Measurements from ENCODE around the gene TXNDC11. TPM values are rescaled to one million over a fixed set of nuclear protein-coding genes. Genes with fewer than 3 reads are reported as not detected.

Gene TXNDC11
- total RNA-seq, 1 experiment from 2014 or later = 19.4 TPM

- H3K4me1 ChIP-seq = peaks cover 19% of the 10 kb centered on the region
- H3K9me3 ChIP-seq (replicated peaks) = no peaks in the 10 kb centered on the region
- H3K4me3 ChIP-seq = no peak overlapping the region
- no peak for DNase-seq
- peaks cover 58% of the 10 kb centered on the region for H3K36me3 ChIP-seq
- H3K27ac ChIP-seq = no peak overlapping the region
- H3K27me3 ChIP-seq = no peaks in the 10 kb centered on the region
Measured at GRCh38 chr16:11759163-11759834, 16.6 kb upstream of the TXNDC11 start.

- peaks cover 19% of the 10 kb centered on the region for H3K4me1 ChIP-seq
- DNase-seq = peak; percentile 23 to 37
- no peaks in the 10 kb centered on the region for H3K9me3 ChIP-seq (replicated peaks)
Measured at GRCh38 chr16:11757671-11758545, 15.3 kb upstream of the TXNDC11 start.

GRCh38 chr16:11756248-11756647 is 13.6 kb upstream of the TXNDC11 start:
- Histone ChIP-seq H3K4me1 (peaks cover 19% of the 10 kb centered on the region), H3K9me3 (replicated peaks) (no peaks in the 10 kb centered on the region), H3K27ac (no peak overlapping the region), H3K27me3 (no peaks in the 10 kb centered on the region), H3K36me3 (peaks cover 62% of the 10 kb centered on the region), H3K4me3 (no peak overlapping the region)
- no peak for DNase-seq

More at GRCh38 chr16:11757671-11758545, 15.3 kb upstream of the TXNDC11 start:
- Histone ChIP-seq H3K4me3 (no peak overlapping the region), H3K27me3 (no peaks in the 10 kb centered on the region), H3K27ac (no peak overlapping the region; the same call in 1 of the 2 replicates), H3K36me3 (peaks cover 65% of the 10 kb centered on the region)

- Histone ChIP-seq H3K4me3 (no peak overlapping the region), H3K4me1 (peaks cover 19% of the 10 kb centered on the region), H3K36me3 (peaks cover 64% of the 10 kb centered on the region), H3K27ac (no peak overlapping the region), H3K9me3 (replicated peaks) (no peaks in the 10 kb centered on the region), H3K27me3 (no peaks in the 10 kb centered on the region)
- DNase-seq = no peak
Measured at GRCh38 chr16:11755022-11755760, 12.5 kb upstream of the TXNDC11 start.

- Histone ChIP-seq H3K36me3 (peaks cover 72% of the 10 kb centered on the region), H3K4me3 (no peak overlapping the region), H3K4me1 (peaks cover 5% of the 10 kb centered on the region), H3K27ac (no peak overlapping the region), H3K27me3 (no peaks in the 10 kb centered on the region), H3K9me3 (replicated peaks) (no peaks in the 10 kb centered on the region)
- DNase-seq = peak in 1 of 2 experiments; percentile 7
Measured at GRCh38 chr16:11752856-11753255, 10.2 kb upstream of the TXNDC11 start.

- DNase-seq = no peak
- Histone ChIP-seq H3K27ac (no peak overlapping the region), H3K4me3 (no peak overlapping the region), H3K36me3 (peaks cover 53% of the 10 kb centered on the region), H3K4me1 (no peaks in the 10 kb centered on the region; the same call in 1 of the 2 replicates), H3K27me3 (no peaks in the 10 kb centered on the region), H3K9me3 (replicated peaks) (no peaks in the 10 kb centered on the region)
Measured at GRCh38 chr16:11750056-11750455, 7.4 kb upstream of the TXNDC11 start.

GRCh38 chr16:11748404-11749254 is 6.0 kb upstream of the TXNDC11 start:
- H3K27me3 ChIP-seq = no peaks in the 10 kb centered on the region
- H3K4me3 ChIP-seq = no peak overlapping the region
- DNase-seq = no peak
- H3K27ac ChIP-seq = no peak overlapping the region
- peaks cover 8% of the 10 kb centered on the region for H3K4me1 ChIP-seq
- peaks cover 47% of the 10 kb centered on the region for H3K36me3 ChIP-seq
- H3K9me3 ChIP-seq (replicated peaks) = no peaks in the 10 kb centered on the region

GRCh38 chr16:11747949-11748403 is 5.3 kb upstream of the TXNDC11 start:
- Histone ChIP-seq H3K27ac (no peak overlapping the region), H3K27me3 (no peaks in the 10 kb centered on the region), H3K36me3 (peaks cover 40% of the 10 kb centered on the region), H3K4me1 (peaks cover 9% of the 10 kb centered on the region), H3K4me3 (no peak overlapping the region), H3K9me3 (replicated peaks) (no peaks in the 10 kb centered on the region)
- no peak for DNase-seq

GRCh38 chr16:11744075-11744470 is 1.4 kb upstream of the TXNDC11 start:
- peak overlapping the region; percentile 63 for H3K27ac ChIP-seq
- H3K9me3 ChIP-seq (replicated peaks) = no peaks in the 10 kb centered on the region
- no peaks in the 10 kb centered on the region for H3K27me3 ChIP-seq
- H3K4me1 ChIP-seq = peaks cover 9% of the 10 kb centered on the region
- DNase-seq = peak; percentile 47 to 72
- no peak overlapping the region for H3K4me3 ChIP-seq
- H3K36me3 ChIP-seq = peaks cover 6% of the 10 kb centered on the region

GRCh38 chr16:11743308-11744074 is 834 bp upstream of the TXNDC11 start:
- peaks cover under 1% of the 10 kb centered on the region; the same call in 1 of the 2 replicates for H3K36me3 ChIP-seq
- peak overlapping the region; percentile 63 for H3K27ac ChIP-seq
- H3K27me3 ChIP-seq = no peaks in the 10 kb centered on the region
- H3K4me3 ChIP-seq = peak overlapping the region; percentile 84
- peaks cover 9% of the 10 kb centered on the region for H3K4me1 ChIP-seq
- peak; percentile 33 to 50 for DNase-seq
- H3K9me3 ChIP-seq (replicated peaks) = no peaks in the 10 kb centered on the region

GRCh38 chr16:11742093-11742535 is 543 bp downstream of the TXNDC11 start:
- peak overlapping the region; percentile 84 for H3K4me3 ChIP-seq
- no peaks in the 10 kb centered on the region for H3K9me3 ChIP-seq (replicated peaks)
- H3K27me3 ChIP-seq = no peaks in the 10 kb centered on the region
- peak overlapping the region; percentile 63 for H3K27ac ChIP-seq
- H3K36me3 ChIP-seq = peaks cover 4% of the 10 kb centered on the region; the same call in 1 of the 2 replicates
- DNase-seq = peak; percentile 31 to 39
- H3K4me1 ChIP-seq = peaks cover 9% of the 10 kb centered on the region

- Histone ChIP-seq H3K9me3 (replicated peaks) (no peaks in the 10 kb centered on the region), H3K27ac (no peak overlapping the region), H3K4me3 (no peak overlapping the region), H3K36me3 (peaks cover 11% of the 10 kb centered on the region), H3K4me1 (peaks cover 9% of the 10 kb centered on the region), H3K27me3 (no peaks in the 10 kb centered on the region)
- no peak for DNase-seq
Measured at GRCh38 chr16:11740567-11740966, 2.1 kb downstream of the TXNDC11 start.

Data from SJCRH30 (cell line).